Amygdala (tissue), 56 donors: ENCODE data around the gene INCA1.

Experiments used
- DNase-seq, 56 donors: peaks; one replicate each; lab custom pipeline; 2025; lab: John Stamatoyannopoulos, UW

The INCA1 gene

GRCh38 chr17:4950075-4950745 is 47.1 kb downstream of the INCA1 start:
- DNase-seq, result peak in 2 of 56 donors; percentile 9 to 21

- DNase-seq, result peak in 25 of 56 donors; percentile 9 to 72 (median 48)
Measured at GRCh38 chr17:4949321-4950074, 47.8 kb downstream of the INCA1 start.

DNA sequence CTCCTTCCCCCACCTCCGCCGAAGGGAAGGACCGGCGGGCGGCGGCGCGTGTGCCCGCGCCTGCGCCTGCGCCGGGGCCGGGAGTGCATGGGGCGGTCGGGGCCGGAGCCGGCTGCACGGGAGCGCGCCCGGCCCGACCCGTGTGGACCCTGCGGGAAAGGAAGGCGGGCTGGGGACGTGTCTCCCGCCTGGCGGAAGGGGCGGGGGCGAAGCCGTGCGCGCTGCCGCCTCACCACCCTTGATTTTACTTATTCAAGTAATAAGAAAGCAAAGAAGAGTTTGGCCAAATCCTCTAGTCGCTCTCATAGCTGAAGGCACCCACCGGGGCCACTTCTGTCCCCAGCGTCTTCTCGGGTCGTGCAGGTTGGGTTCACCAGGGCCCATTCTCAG is 48.4 kb downstream of the INCA1 start:
- DNase-seq, result peak in 43 of 56 donors; percentile 36 to 84 (median 69)

- peak in 55 of 56 donors; percentile 45 to 90 (median 78) for DNase-seq
Measured at GRCh38 chr17:4948166-4948930, 49.0 kb downstream of the INCA1 start, which contains the start of gene PFN1. Gene PFN1 (minus strand): TSS chr17:4948530. CDS start chr17:4948394, 136 bp downstream.

DNA sequence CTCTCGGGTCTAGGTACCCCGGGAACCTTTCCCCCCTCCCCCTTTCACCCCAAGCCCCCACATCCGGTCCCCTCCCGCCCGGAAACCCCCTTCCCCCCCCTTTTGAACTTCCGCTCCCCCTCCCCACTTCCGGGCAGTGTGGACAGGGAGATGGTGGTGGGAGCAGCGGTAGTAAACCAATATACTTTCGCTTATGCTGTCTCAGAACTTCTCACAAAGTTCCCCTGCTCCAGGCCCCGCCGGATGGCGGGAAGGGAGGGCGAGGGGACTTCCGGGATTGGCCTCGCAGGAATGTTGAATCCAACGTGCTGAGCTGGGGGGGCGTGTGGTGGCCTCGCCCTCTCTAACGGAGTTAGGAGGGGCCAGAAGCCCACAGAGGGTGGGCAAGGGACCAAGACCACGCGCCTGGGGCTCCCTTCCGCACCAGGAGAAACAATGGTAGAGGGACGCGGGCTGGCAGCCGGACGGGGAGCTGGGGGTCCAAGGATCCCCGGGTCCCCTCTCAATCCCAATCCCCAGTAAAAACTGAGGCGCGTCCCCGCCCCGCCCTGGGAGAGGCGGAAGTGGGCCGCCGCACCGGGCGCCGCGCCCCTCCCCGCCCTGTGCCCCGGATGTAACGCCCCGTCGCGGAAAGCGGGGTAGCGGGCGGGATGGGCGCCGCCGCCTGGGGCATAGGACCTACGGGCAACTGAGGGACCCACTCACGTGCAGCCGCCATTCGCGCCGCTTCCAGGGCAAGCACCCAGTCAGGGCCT is 49.7 kb downstream of the INCA1 start:
- DNase-seq, result peak in 23 of 56 donors; percentile 19 to 67 (median 41)

- DNase-seq, result peak in 1 of 56 donors; percentile 8
Measured at GRCh38 chr17:4947010-4947410, 50.3 kb downstream of the INCA1 start.

DNA sequence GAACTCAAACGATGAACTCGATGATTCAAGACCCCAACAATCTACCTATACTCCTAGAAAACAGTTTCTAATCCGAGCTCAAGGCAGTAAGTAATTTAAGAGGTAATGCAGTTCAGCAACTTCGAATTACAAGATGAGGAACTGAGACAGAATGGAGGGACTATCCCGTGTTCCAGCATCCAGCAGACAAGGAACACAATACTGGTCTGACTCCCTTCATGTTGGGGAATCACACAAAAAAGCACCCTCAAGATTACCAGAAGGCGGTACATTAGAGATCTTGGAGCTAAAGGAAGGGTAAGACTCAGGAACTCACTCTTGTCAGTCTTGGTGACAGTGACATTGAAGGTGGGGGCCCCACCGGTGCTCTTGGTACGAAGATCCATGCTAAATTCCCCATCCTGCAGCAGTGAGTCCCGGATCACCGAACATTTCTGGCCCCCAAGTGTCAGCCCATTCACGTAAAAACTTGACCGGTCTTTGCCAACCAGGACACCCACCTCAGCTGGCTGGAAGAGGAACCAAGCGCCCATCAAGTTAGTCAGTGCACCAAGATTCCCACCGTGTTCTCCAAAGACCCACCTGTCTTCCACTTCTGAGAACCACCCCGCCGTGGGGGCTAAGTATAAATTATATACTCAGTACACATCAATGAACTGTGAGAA is 50.9 kb downstream of the INCA1 start:
- DNase-seq, result no peak

DNA sequence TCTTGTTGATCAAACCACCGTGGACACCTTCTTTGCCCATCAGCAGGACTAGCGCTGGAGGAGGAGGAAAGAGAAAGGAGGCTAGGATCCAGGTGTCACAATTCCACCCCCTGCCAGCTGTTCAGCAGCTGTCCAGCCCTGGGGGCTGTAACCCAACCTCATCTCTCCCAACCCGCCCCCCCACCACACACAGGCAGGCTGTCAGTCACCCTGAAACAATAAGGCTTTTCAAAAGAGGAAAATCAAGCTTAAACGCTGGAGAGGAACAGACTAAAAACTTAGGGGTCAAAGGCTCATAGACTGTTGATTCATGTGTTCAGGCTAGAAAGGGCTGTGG is 51.4 kb downstream of the INCA1 start:
- no peak for DNase-seq

GRCh38 chr17:4945176-4945943 is 52.0 kb downstream of the INCA1 start:
- DNase-seq, result peak in 18 of 56 donors; percentile 1 to 57 (median 21)

- DNase-seq, result no peak
Measured at GRCh38 chr17:4944554-4945175, 52.7 kb downstream of the INCA1 start.

GRCh38 chr17:4944163-4944553 is 53.2 kb downstream of the INCA1 start:
- DNase-seq, result no peak

- DNase-seq, result no peak
Measured at GRCh38 chr17:4942760-4943508, 54.4 kb downstream of the INCA1 start.

DNA sequence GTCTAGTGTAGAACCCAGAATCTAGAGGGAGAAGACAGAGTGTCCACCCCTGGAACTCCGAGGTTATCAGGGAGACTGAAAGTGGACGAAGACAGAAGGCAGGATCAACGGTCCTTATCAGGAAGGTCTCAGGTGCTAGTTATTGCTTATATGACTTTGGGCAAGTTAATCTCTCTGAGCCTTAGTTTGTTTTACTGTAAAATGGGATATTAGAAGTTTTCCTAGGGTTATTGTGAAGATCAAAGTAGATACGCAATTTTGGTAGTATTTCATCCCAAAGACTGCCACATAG is 56.1 kb downstream of the INCA1 start:
- no peak for DNase-seq

- peak in 1 of 56 donors; percentile 48 for DNase-seq
Measured at GRCh38 chr17:4940555-4941318, 56.6 kb downstream of the INCA1 start.

- DNase-seq, result peak; percentile 83 to 99 (median 95)
Measured at GRCh38 chr17:4939796-4940554, 57.3 kb downstream of the INCA1 start, which contains the start of the genes RNF167 and SLC25A11. Gene RNF167 (plus strand): TSS chr17:4940268. CDS start chr17:4940910, 642 bp downstream. Gene SLC25A11 (minus strand): TSS chr17:4940046. CDS start chr17:4939910, 136 bp downstream.

- no peak for DNase-seq
Measured at GRCh38 chr17:4939546-4939795, 57.9 kb downstream of the INCA1 start.
